ENCODE data around the gene TP73.

GRCh38 chr1:3735688-3736087, 83.4 kb downstream of the TP73 start:
- TF ChIP-seq POLR2AphosphoS5 (IDR thresholded peaks at IDR 0.05; ENCODE audit: low read depth, low read length) (no peak), REST (IDR thresholded peaks at IDR 0.05; ENCODE audit: insufficient read depth in 1 of 2, low read depth in 2 of 2, low read length in 2 of 2) (no peak), TAF1 (IDR thresholded peaks at IDR 0.05; ENCODE audit: borderline replicate concordance, insufficient read depth, low read length) (no peak), SIN3A (IDR thresholded peaks at IDR 0.05; ENCODE audit: borderline replicate concordance, insufficient read depth, low read length) (no peak)
